Neuronal stem cell (in vitro differentiated cells): ENCODE data around the gene FAT3. TPM values are rescaled to one million over a fixed set of nuclear protein-coding genes. Genes with fewer than 3 reads are reported as not detected.

ENCODE experiments used
- DNase-seq: peaks from one replicate; pipeline ENCODE4 v3.0.0-alpha.2; 2013; ENCODE audit warnings: low spot score
- H2AFZ ChIP-seq: one replicate; pipeline ENCODE4 v1.6.1; 2013; ENCODE audit warnings: mild to moderate bottlenecking, low read length, inconsistent platforms
- H2AK5ac ChIP-seq: 2 replicates; pipeline ENCODE4 v1.6.1; 2013; ENCODE audit warnings: low read depth, mild to moderate bottlenecking, inconsistent platforms, low read length, moderate library complexity, mixed read lengths
- H2BK120ac ChIP-seq: 2 replicates; pipeline ENCODE4 v1.6.1; 2013; ENCODE audit warnings: low read depth, mild to moderate bottlenecking, inconsistent platforms, low read length, moderate library complexity, mixed read lengths
- H2BK12ac ChIP-seq: one replicate; pipeline ENCODE4 v1.6.1; 2013; ENCODE audit warnings: low read length, inconsistent platforms
- H2BK15ac ChIP-seq: 2 replicates; pipeline ENCODE4 v1.6.1; 2013; ENCODE audit warnings: mild to moderate bottlenecking, low read length, inconsistent platforms, mixed read lengths
- H2BK5ac ChIP-seq: one replicate; pipeline ENCODE4 v1.6.1; 2013; ENCODE audit warnings: inconsistent platforms, mild to moderate bottlenecking, low read length, moderate library complexity
- H3K14ac ChIP-seq: one replicate; pipeline ENCODE4 v1.6.1; 2013; ENCODE audit warnings: low read length, inconsistent platforms
- H3K18ac ChIP-seq: 2 replicates; pipeline ENCODE4 v1.6.1; 2013; ENCODE audit warnings: low read length, inconsistent platforms
- H3K23ac ChIP-seq: 2 replicates; pipeline ENCODE4 v1.6.1; 2013; ENCODE audit warnings: low read depth, mild to moderate bottlenecking, mixed read lengths, low read length, inconsistent platforms; ENCODE audit not compliant: poor library complexity
- H3K27ac ChIP-seq: replicated peaks from 3 replicates; pipeline ENCODE4 v1.5.1; 2013; ENCODE audit warnings: low read length, inconsistent platforms
- H3K27me3 ChIP-seq, 3 experiments: 2 replicates each; pipeline ENCODE4 v1.6.1; 2013; ENCODE audit warnings: low read length in 3 of 3, mild to moderate bottlenecking in 2 of 3, inconsistent platforms in 1 of 3, low read depth in 1 of 3, mixed read lengths in 1 of 3, moderate library complexity in 1 of 3; ENCODE audit not compliant: control insufficient read depth in 3 of 3, insufficient read depth in 3 of 3
- H3K36me3 ChIP-seq, 2 donors: replicated peaks in 1 of 2; 2 replicates each; pipeline ENCODE4 v1.6.1; 2013; ENCODE audit warnings: low read length in 2 of 2; ENCODE audit not compliant: control insufficient read depth in 2 of 2, insufficient read depth in 2 of 2
- H3K4ac ChIP-seq: 2 replicates; pipeline ENCODE4 v1.6.1; 2013; ENCODE audit warnings: inconsistent platforms, mild to moderate bottlenecking, low read length, moderate library complexity
- H3K4me1 ChIP-seq, 2 donors: 1 replicate in 1 of 2; 2 replicates in 1 of 2; pipeline ENCODE4 v1.6.1; 2013; ENCODE audit warnings: low read length in 2 of 2, low read depth in 1 of 2; ENCODE audit not compliant: control insufficient read depth in 2 of 2, insufficient read depth in 1 of 2
- H3K4me2 ChIP-seq: one replicate; pipeline ENCODE4 v1.6.1; 2013; ENCODE audit warnings: mild to moderate bottlenecking, low read length, inconsistent platforms; ENCODE audit not compliant: insufficient read depth, poor library complexity, severe bottlenecking
- H3K4me3 ChIP-seq, 2 donors: 2 replicates each; pipeline ENCODE4 v1.5.1; 2013; ENCODE audit warnings: low read length in 2 of 2, mild to moderate bottlenecking in 2 of 2, inconsistent platforms in 1 of 2, moderate library complexity in 1 of 2
- H3K79me1 ChIP-seq: one replicate; pipeline ENCODE4 v1.6.1; 2013; ENCODE audit warnings: low read depth, mild to moderate bottlenecking, inconsistent platforms, low read length, moderate library complexity
- H3K9ac ChIP-seq: one replicate; pipeline ENCODE4 v1.6.1; 2013; ENCODE audit warnings: mild to moderate bottlenecking, low read depth, low read length, inconsistent platforms; ENCODE audit not compliant: poor library complexity
- H3K9me3 ChIP-seq, 2 donors: replicated peaks in 1 of 2; 2 replicates each; pipeline versions ENCODE3 to v1.6.1; 2013; ENCODE audit warnings: low read length in 2 of 2, mild to moderate bottlenecking in 2 of 2, inconsistent platforms in 1 of 2, low read depth in 1 of 2, mixed read lengths in 1 of 2, moderate library complexity in 1 of 2; ENCODE audit not compliant: control insufficient read depth in 2 of 2, insufficient read depth in 1 of 2
- H4K8ac ChIP-seq: one replicate; pipeline ENCODE4 v1.6.1; 2013; ENCODE audit warnings: low read depth, mild to moderate bottlenecking, inconsistent platforms, low read length, moderate library complexity
- H4K91ac ChIP-seq: one replicate; pipeline ENCODE4 v1.6.1; 2013; ENCODE audit warnings: low read length, low read depth, mild to moderate bottlenecking, inconsistent platforms; ENCODE audit not compliant: poor library complexity
- WGBS, 2 donors: extraction: QIAGEN DNeasy Blood & Tissue Kit; methylation state at CpG; one replicate each; pipeline ENCODE4 v1.1.7; 2013; ENCODE audit warnings: missing lambda C conversion rate in 2 of 2, mixed read lengths in 1 of 2; ENCODE audit not compliant: insufficient read length in 2 of 2, insufficient replicate concordance in 1 of 2; ENCODE audit errors: extremely low coverage in 2 of 2; 5-methylcytosine and 5-hydroxymethylcytosine counted together
- polyA plus RNA-seq, 2 experiments: library from polyadenylated mRNA; stranded (reverse); fragments of 200-250 nt; gene quantifications; one replicate each; pipeline ENCODE4 v1.2.3, GENCODE V29; 2013

The FAT3 gene
- polyA plus RNA-seq (2013, experiment 1 of 2), result 4.9 TPM
- 4.1 TPM for polyA plus RNA-seq (2013, experiment 2 of 2)

- peak within 1 kb of the TSS; percentile 87 for H3K4ac ChIP-seq
- H3K79me1 ChIP-seq, result no peaks in the 10 kb centered on the region
- H3K4me2 ChIP-seq, result peak within 1 kb of the TSS; percentile 99
- peak within 1 kb of the TSS; percentile 92 for H2BK12ac ChIP-seq
- peak within 1 kb of the TSS; percentile 56 for H2AK5ac ChIP-seq
- peak within 1 kb of the TSS; percentile 91 for H2AFZ ChIP-seq
- DNase-seq, result peak; percentile 81
- H3K36me3 ChIP-seq, result no peaks in the 10 kb centered on the region
- H2BK120ac ChIP-seq, result peak within 1 kb of the TSS; percentile 99
- H3K4me3 ChIP-seq, result peak within 1 kb of the TSS; percentile 84 to 93
- peak within 1 kb of the TSS; percentile 96 for H3K9ac ChIP-seq
- peak within 1 kb of the TSS; percentile 99 for H3K18ac ChIP-seq
- peaks cover 21 to 31% of the 10 kb centered on the region in 2 donors for H3K4me1 ChIP-seq
- H4K91ac ChIP-seq, result peak within 1 kb of the TSS; percentile 76
- peak within 1 kb of the TSS; percentile 96 for H2BK15ac ChIP-seq
- H4K8ac ChIP-seq, result peak within 1 kb of the TSS; percentile 86
- no CpG with 5 or more reads among the region's 82 CpGs for WGBS, 2 donors
- H3K23ac ChIP-seq, result peak within 1 kb of the TSS; percentile 76
- peak within 1 kb of the TSS; percentile 77 for H3K27ac ChIP-seq
- no peaks in the 10 kb centered on the region for H3K27me3 ChIP-seq
- H3K9me3 ChIP-seq, result no peaks in the 10 kb centered on the region
- peak within 1 kb of the TSS; percentile 84 for H3K14ac ChIP-seq
- peak within 1 kb of the TSS; percentile 98 for H2BK5ac ChIP-seq
These were observed at the start of gene FAT3 for GRCh38 chr11:92224407-92225124. Gene FAT3 (plus strand): TSS chr11:92224818. CDS start chr11:92352113, 127,295 bp downstream.

DNA sequence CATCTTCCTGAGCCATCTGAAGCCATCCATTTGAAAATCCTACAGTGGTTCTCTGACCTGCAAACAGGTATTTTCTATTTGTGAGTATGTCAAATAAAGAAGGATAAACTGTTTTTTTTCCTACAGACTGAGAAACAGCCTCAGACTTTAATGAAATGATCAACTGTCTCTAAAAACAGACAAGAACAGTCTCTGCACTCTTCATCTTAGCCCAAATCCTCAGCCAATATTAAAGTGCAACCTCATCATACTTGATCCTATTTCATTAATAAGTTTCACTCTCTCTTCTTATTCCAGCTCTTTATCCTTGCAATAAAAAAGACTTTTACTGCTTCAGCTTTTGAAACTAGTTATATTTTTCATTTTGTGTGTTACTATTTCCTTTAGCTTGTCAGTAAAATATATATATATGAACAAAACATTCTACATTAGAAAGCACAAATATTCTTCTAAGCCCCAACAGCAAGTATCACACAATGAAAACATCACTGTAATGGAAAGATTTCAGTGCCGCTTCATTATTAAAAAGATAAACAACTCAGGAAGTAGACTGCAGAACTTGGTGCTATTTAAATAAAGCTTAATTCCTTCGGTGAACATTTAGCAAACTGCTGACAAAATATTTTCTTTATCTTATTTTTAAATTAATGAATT, 45.5 kb upstream of the FAT3 start:
- H3K4me2 ChIP-seq, result no peak overlapping the region
- no peak overlapping the region for H4K8ac ChIP-seq
- H3K14ac ChIP-seq, result no peak overlapping the region
- H3K27ac ChIP-seq, result no peak overlapping the region
- WGBS, 2 donors, result no CpG with 5 or more reads among the region's 2 CpGs
- H2BK15ac ChIP-seq, result no peak overlapping the region
- no peaks in the 10 kb centered on the region for H3K27me3 ChIP-seq
- no peak overlapping the region for H3K4ac ChIP-seq
- H3K36me3 ChIP-seq, result no peaks in the 10 kb centered on the region
- H3K9ac ChIP-seq, result no peak overlapping the region
- no peak overlapping the region for H3K23ac ChIP-seq
- no peak for DNase-seq
- no peak overlapping the region for H2BK5ac ChIP-seq
- no peak overlapping the region for H2BK12ac ChIP-seq
- H3K9me3 ChIP-seq, result no peaks in the 10 kb centered on the region
- no peaks in the 10 kb centered on the region for H3K79me1 ChIP-seq
- H2AFZ ChIP-seq, result no peak overlapping the region
- H4K91ac ChIP-seq, result no peak overlapping the region
- no peak overlapping the region for H2BK120ac ChIP-seq
- H3K4me3 ChIP-seq, result no peak overlapping the region
- H2AK5ac ChIP-seq, result no peak overlapping the region
- H3K18ac ChIP-seq, result no peak overlapping the region
- H3K4me1 ChIP-seq, result peaks cover 2 to 6% of the 10 kb centered on the region in 2 donors

DNA sequence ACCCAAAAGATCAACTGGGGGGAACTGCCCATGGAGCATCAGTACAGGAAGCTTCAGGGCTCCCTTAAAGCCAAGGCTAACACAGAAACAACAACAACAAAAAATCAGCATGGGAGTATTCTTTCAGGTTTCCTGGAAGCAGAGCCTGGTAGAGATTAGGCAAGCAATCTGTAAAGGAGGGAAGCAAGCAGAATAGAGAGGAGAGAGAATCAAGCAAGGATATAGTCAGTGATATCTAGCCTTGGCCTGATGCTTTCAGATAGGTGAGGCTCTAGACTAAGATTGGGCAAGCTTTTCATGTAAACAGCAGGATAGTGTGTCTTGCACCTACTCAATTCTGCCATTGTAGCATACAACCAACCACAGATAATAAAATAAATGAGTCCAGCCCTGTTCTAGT, 44.4 kb upstream of the FAT3 start:
- H3K4me2 ChIP-seq, result no peak overlapping the region
- H3K9ac ChIP-seq, result no peak overlapping the region
- H4K8ac ChIP-seq, result no peak overlapping the region
- peak overlapping the region; percentile 80 for H2AFZ ChIP-seq
- no peak overlapping the region for H3K23ac ChIP-seq
- no peak for DNase-seq
- H2BK12ac ChIP-seq, result no peak overlapping the region
- no peak overlapping the region for H4K91ac ChIP-seq
- no peak overlapping the region for H2BK15ac ChIP-seq
- no peak overlapping the region for H3K18ac ChIP-seq
- H2BK120ac ChIP-seq, result no peak overlapping the region
- H3K36me3 ChIP-seq, result no peaks in the 10 kb centered on the region
- peaks cover 2 to 6% of the 10 kb centered on the region in 2 donors for H3K4me1 ChIP-seq
- no peaks in the 10 kb centered on the region for H3K27me3 ChIP-seq
- no peak overlapping the region for H3K4ac ChIP-seq
- no peak overlapping the region for H2BK5ac ChIP-seq
- no peak overlapping the region for H3K4me3 ChIP-seq
- H3K79me1 ChIP-seq, result no peaks in the 10 kb centered on the region
- no peak overlapping the region for H3K27ac ChIP-seq
- peaks cover 0 to 4% of the 10 kb centered on the region in 2 donors for H3K9me3 ChIP-seq
- H2AK5ac ChIP-seq, result no peak overlapping the region
- no peak overlapping the region for H3K14ac ChIP-seq

DNA sequence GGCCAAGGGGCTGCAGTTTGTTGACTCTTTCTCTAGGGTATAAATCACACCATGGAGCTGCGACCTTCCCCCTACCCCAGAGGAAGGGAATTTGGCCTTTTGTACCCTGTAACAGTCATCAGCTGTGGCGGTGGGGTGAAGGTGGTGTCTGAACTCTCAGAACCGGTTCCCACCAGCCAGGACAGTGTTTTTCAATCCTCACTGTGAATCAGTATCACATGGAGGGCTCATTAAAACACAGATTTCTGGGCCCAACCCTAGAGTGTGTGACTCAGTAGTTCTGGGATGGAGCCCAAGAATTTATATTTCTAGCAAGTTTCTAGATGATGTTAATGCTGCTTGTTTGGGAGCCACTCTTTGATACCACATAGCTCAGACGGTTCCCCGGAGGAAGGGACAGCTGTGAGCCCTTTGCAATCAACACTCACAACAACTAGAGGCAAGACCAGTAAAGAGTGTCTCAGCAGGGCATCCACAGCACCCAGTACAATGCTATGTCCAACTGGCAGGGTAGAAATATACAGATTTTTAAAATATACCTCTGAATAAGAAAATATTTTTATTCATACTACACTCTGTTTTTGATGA, 43.9 kb upstream of the FAT3 start:
- no CpG with 5 or more reads among the region's 5 CpGs for WGBS, 2 donors
- no peak overlapping the region for H2AK5ac ChIP-seq
- no peak overlapping the region for H3K27ac ChIP-seq

More for the DNA sequence above, 43.9 kb upstream of the FAT3 start:
- no peak overlapping the region for H3K4me2 ChIP-seq
- H2BK5ac ChIP-seq, result no peak overlapping the region
- no peak overlapping the region for H3K4me3 ChIP-seq
- no peaks in the 10 kb centered on the region for H3K79me1 ChIP-seq
- H2BK12ac ChIP-seq, result no peak overlapping the region
- H3K4me1 ChIP-seq, result peaks cover 2 to 6% of the 10 kb centered on the region in 2 donors
- no peak overlapping the region for H3K18ac ChIP-seq
- H2BK15ac ChIP-seq, result no peak overlapping the region
- no peak overlapping the region for H3K9ac ChIP-seq
- H3K36me3 ChIP-seq, result no peaks in the 10 kb centered on the region
- no peaks in the 10 kb centered on the region for H3K27me3 ChIP-seq
- no peak overlapping the region for H4K91ac ChIP-seq
- peak overlapping the region; percentile 80 for H2AFZ ChIP-seq
- DNase-seq, result no peak
- peaks cover 0 to 4% of the 10 kb centered on the region in 2 donors for H3K9me3 ChIP-seq
- H2BK120ac ChIP-seq, result no peak overlapping the region
- no peak overlapping the region for H3K14ac ChIP-seq
- H3K4ac ChIP-seq, result no peak overlapping the region
- H3K23ac ChIP-seq, result no peak overlapping the region
- no peak overlapping the region for H4K8ac ChIP-seq
